NCI-H1048 (cell line): ENCODE results near the gene DAPL1.
"Not testable (repeated sequence)": the region's sequence is repeated elsewhere in the genome, so short reads cannot be mapped to it uniquely, and the experiment has no call there.

ENCODE experiments used
- DNase-seq: peaks from one replicate; lab custom pipeline; 2025; lab: John Stamatoyannopoulos, UW

DAPL1 gene

DNA sequence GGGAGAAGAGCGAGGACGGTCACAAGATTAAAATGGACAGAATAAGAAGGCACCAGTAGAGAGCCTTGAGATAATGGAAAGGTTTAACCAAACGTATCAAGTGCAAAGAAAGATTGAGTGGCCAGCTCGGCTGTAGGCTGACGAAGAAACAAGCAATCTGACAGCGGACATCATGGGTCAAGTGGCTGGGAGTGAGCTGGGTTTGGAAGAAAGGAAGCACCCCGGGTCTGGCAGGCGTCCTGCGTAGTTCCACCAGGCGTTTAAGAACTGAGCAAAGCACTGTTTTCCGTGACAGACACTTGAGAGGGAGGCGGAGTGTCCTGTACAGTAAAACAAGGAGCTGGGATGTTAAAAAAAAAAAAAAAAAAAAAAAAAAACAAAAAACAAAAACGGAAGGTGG is 27.1 kb downstream of the DAPL1 start:
- DNase-seq: no peak

DNA sequence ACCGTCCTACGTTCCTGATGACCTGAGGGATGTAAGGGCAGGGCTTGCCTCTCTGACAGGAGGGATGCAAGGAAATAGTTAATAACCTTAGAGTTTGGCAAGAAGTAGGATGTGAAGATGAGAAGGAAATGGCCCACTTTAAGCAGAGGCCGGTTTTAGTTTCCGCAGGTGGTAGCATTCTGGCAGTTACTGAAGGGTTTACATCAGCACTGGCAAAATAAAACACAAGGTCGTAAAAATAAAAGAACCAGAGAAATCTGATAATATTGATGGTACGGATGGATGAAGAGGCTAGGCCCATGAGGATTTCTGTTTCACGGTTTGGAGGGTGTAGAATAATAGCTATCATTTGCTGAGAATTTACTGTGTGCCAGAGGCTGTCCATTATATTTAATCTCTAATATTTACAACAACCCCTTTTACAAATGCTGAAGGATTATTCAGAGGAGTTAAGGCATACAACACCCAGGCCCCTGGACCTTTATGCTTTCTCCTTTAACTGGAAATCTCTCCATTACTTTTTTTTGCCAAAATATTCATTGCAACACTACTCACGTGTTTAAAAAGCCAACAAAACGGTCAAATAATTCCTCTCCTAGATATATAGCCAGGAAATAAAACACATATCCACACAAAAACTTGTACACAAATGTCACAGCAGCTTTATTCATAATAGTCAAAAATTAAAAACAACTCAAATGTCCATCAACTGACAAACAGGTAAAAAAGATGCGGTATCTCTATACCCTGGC is 28.5 kb downstream of the DAPL1 start:
- DNase-seq: no peak

DNA sequence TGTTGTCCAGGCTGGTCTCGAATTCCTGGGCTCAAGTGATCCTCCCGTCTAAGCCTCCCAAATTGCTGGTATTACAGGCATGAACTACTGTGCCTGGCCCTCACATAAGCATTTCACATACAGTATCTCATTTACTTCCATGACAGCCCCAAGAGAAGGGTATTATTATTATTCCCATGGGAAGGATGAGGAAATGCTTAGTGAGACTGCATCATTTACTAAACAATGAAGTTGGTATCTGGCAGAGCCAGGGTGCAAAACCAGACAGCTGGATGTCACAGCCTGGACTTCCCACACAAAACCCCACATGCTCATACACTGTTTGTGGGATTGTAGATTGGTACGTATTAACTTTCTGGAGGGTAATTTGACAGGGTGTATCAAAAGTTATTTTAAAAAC is 29.9 kb downstream of the DAPL1 start:
- DNase-seq: no peak

DNA sequence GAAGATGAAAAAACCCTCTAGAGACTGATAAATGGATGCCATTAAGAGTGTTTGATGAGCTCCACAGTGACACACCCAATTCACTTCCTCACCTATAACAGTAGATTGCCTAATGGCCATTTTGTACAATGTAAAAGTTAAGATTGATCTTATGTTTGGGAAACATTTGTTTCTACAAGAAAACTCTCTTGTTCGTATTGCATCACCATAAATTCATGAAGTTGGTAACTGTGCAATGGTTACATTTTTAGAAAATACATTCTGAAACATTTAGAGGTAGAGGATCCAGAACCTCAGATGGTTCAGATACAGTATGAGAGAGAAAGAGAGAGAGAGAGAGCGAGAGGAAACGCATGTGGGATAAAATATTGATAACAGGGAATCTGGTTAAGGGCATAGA is 31.8 kb downstream of the DAPL1 start:
- DNase-seq: no peak

DNA sequence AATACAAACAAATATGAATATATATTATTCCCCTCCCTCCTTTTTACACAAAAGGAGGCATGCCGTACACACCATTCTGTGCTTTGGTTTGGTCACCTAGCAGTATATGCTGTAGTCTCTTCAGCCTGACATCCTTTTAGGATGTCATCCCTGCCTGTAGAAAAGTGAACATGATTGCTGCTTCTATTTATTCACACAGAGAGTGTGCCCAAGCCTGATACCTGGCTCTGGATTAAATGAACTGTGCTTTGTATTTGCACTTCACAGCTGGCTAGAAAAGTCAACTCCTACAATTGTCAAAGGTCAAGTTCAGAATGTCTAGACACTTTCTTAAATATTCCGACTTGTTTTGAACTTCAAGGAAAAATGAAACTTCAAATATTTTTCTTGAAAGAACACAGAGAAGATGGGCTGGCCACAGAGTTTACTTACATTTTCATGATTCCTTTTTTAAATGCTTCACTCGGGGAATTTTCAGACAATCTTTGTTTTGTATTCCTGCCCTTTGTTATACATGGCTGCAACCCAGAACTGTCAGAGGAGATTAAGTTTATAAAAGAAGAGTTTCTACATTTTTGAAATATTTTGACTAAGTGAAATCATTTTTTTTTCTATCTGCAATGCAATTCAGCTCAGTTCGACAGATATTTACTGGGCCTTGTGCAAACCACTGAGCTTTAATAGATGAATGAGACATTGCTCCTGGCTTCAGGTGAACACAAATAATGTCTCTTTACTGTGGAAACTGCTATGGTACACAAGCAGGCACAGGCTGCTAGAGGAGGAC is 33.5 kb downstream of the DAPL1 start:
- no peak for DNase-seq

DNA sequence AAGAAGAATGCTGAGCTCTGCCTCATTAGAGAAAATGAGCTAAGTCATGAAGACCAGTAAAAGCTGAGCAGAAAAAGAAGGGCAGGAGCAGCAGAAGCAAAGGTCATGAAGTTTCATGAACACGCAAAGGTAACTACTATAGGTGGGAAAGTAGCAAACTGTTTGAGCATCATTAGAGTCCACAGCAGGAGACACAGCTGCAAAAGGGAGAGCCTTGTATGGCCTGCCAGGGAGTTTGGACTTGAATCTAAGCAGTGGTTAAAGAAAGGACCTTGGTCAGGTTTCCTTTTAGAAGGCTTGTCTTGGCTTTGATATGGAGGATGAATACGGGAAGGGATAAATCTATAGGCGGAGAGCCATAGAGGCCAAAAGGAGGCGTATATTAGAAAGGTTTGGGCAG is 34.0 kb downstream of the DAPL1 start:
- DNase-seq: no peak

DNA sequence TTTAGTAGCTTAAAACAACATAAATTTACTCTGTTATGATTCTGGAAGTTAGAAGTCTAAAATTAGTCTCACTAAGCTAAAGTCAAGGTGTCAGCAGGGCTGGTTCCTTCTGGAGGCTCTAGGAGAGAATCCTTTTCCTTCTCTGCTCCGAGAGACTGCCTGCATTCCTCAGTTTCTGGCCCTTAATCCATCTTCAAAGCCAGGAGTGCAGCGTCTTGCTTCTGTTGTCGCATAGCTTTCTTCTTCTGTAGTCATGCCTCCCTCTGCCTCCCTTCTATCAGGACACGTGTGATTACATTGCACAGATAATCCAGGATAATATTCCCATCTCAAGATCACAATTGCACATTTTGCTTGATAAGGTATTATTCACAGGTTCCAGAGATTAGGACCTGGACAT is 35.1 kb downstream of the DAPL1 start:
- no peak for DNase-seq

DNA sequence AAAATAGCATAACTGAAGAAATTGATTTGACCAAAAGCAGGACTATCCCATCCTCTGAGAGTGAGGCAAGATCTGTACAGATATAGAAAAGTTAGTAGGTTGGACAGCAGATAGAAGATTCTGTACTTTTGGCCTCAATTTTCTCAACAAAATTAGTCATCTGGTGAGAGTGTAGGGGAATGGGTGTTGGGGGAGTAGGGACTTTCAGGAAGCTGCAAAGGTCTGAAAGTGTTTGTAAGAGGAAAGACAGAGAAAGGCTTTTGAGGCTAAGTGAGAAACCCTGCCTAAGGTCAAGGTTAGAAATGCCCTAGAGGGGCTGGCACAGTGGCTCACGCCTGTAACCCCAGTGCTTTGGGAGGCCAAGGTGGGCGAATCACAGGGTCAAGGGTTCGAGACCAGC is 40.3 kb downstream of the DAPL1 start:
- DNase-seq: no peak

DNA sequence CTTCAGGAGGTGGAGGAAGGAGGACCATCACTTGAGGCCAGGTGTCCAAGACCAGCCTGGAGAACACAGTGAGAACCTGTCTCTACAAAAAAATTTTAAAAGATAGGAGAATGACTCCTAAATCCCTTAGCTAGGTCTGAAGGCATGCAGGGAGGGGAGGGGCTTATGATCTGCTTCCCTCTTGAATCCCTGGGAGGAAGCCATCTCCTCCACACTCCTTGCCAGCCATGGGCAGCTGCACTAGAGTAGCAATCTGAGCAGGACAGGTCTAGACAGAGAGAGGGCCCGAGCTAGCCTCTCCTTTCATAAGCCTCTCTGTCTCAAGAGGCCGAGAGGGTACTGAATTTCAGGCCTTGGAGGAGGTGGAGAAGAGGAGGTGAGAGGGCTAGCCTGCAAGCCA is 42.5 kb downstream of the DAPL1 start:
- DNase-seq: no peak

DNA sequence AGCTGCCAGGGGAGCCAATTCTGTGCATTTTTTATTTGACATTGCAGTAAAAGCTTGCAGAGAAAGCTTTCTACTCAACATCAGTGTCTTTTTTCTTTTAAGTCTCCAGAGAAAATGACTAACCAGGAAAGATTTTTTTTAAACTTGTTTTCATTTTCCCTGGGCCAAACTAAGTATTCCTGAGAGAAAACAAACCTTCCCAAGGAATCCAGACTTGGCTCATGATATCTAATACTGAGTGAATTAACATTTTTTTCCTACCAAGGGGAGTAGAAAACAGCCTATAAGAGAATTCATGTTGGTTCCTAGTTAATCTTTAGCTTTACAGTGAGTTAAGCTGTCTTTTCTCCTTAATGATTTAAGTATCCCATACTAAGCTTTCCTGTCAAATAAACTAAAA is 46.7 kb downstream of the DAPL1 start:
- DNase-seq: no peak

DNA sequence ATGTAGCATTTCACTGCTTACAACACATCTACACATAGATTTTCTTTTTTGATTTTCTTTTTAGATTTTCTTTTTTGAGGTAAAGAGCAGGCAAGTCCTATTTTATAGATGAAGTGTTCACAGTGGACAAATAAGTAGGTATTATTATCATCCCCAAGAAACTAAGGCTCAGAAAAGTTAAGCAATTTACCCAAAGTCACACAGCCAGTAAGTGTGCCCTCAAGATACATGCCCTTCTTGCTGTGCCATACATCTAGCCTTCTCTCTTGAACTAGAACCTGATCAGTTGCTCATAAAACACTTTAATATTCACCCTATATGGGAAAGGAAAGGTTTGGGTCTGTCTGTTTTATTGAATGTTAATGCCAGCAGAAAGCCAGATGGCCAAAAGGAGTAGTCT is 50.3 kb downstream of the DAPL1 start:
- DNase-seq: no peak

DNA sequence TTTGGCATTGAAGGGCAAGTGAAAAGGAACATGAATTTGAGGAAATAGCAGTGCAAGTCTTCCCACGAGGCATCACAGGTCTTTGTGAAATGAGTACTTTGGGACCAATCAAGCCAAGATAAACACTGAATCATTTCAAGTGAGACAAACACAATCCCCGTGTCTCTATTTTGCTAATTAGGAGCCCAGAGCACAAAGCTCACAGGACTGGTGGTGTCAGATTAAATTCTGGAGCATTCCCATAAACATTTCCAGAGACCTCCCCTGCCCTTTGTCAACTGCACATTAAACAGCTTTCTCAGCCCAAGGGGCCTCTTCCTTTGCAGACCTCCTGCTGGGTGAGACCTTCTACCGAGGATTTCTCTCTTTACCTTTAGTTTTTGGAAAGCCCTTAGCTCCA is 50.7 kb downstream of the DAPL1 start:
- DNase-seq: no peak

DNA sequence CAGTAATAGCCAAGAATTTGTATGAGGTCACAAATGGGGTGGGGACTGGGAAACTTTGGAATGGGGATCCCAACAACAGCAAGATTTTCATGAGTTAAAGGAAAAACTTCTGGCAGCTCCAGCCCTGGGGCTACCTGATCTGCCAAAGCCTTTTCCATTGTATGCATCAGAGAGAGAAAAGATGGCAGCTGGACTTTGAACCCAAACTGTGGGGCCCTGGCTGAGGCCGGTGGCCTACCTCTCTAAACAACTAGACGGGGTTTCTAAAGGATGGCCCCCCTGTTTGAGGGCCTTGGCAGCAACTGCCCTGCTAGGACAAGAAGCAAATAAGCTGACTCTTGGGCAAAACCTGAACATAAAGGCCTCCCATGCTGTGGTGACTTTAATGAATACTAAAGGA is 52.4 kb downstream of the DAPL1 start:
- DNase-seq: not testable (repeated sequence)

DNA sequence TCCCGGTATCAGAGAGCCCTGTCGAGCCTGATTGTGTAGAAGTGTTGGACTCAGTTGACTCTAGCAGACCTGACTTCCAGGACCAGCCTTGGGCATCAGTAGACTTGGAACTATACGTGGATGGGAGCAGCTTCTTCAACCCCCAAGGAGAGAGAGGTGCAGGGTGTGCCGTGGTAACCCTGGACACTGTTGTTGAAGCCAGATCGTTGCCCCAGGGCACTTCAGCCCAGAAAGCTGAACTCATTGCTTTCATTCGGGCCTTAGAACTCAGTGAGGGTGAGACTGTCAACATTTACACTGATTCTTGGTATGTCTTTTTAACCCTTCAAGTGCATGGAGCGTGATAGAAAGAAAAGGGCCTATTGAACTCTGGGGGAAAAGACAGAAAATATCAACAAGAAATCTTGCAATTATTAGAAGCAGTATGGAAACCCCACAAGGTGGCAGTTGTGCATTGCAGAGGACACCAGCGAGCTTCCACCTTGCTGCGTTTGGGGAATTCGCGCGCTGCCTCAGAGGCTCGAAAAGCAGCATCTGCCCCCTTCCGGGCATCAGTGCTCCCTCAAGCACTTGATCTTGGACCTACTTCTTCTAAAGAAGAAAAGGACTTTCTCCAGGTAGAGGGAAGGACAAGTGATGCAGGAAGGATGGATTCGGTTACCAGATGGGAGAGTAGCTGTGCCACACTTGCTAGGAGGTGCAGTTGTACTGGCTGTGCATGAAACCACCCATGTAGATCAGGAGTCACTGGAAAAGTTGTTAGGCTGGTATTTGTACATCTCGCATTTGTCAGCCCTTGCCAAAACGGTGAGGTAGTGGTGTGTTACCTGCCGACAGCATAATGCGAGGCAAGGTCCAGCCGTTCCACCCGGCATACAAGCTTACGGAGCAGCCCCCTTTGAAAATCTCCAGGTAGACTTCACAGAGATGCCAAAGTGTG is 53.2 kb downstream of the DAPL1 start:
- not testable (repeated sequence) for DNase-seq

DNA sequence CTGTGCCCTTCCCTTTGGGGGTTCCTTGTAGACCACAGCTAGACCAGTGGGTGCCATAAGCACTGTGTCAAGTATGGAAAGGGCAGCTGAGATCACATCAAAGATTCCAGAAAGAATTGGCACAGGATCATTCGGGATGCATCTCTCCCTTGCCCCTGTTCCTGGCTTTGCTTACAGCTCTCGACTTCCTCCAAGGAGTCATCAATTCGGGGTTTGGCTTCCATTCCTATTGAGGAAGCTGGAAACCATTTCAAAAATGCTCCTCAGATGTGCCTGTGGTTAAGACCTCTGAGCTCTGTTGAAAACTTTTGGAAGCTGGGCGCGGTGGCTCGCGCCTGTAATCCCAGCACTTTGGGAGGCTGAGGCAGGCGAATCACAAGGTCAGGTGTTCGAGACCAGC is 65.1 kb downstream of the DAPL1 start:
- DNase-seq: not testable (repeated sequence)

DNA sequence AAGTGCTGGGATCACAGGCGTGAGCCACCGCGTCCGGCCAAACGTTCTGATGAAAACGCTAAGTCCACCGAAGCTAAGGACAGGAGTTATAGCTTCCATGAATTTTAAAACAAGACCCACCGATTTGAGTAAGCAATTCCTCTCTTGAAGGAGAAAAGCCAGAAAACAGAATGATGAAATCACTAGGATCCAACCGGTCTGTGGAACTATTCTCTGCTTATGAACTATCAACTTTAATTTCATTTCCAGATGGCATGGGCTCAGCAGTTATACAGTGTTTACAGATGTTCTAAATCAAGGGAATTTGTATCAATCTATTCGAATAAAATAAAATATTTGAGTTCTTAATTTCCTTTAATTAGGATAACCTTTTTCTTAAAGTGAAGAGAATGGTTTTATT is 66.5 kb downstream of the DAPL1 start:
- not testable (repeated sequence) for DNase-seq

DNA sequence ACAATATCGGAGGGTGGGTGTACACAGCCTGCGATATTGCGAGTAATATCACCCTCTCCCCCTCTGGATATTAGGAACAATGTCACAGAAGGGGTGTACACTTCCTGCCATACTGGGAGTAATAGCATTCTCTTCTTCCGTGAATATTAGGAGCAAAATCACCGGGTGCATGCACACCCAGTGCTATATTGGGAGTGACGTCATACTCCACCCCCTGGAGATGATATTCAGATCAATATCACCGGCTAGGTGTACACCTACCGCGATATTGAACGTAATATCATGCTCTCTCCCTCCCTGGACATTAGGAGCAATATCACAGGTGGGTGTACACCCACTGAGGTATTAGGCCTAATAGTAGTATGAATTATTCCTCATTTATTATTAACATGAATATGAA is 70.4 kb downstream of the DAPL1 start:
- not testable (repeated sequence) for DNase-seq
